GM21786 (cell line): ENCODE measurements around the gene MAP2K5.
"Not testable (repeated sequence)": the region's sequence is repeated elsewhere in the genome, so short reads cannot be mapped to it uniquely, and the experiment has no call there.

Source experiments
- ATAC-seq: cut with Tn5 transposase; IDR thresholded peaks from one replicate; pipeline ENCODE4 v1.9.1; 2021; ENCODE audit not compliant: unreplicated experiment

The MAP2K5 gene

GRCh38 chr15:67652586-67652985 is 110.1 kb downstream of the MAP2K5 start:
- no peak for ATAC-seq

- no peak for ATAC-seq
These were observed 117.9 kb downstream of the MAP2K5 start for GRCh38 chr15:67660446-67660845.

- ATAC-seq: no peak
These were observed 118.5 kb downstream of the MAP2K5 start for GRCh38 chr15:67660874-67661606.

DNA sequence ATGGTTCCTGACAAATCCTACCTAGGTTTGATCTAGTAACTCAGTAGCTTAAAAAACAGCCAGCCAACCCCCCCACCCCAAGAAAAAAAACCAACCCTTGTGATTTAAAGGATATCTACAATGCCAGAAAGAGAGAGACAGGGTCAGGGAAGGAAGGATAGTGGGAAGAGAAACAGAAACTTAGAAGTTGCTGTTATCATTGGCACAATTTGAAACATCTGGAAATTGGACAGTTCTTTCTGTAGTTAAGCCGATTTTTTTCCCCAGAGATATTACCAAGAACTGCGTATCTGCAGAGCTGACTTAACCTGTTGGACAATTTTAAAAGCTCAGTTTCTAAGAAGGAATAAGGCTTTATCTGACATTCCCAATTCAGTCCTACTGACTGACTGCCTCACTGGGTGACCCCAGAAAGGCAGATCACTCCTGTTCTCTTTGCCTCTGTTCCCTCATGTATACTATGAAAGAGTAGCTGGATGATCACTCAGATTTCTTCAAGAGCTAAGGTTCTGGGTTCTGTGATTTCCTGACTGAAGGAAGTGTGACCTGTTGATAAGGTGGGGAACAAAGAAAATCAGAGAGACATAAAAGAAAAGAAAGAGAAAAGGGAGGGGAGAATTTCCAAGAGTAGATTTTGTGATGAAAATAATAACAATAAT is 128.3 kb downstream of the MAP2K5 start:
- no peak for ATAC-seq

GRCh38 chr15:67672834-67673233 is 130.3 kb downstream of the MAP2K5 start:
- not testable (repeated sequence) for ATAC-seq

- no peak for ATAC-seq
These were observed 132.5 kb downstream of the MAP2K5 start for GRCh38 chr15:67674983-67675382.

DNA sequence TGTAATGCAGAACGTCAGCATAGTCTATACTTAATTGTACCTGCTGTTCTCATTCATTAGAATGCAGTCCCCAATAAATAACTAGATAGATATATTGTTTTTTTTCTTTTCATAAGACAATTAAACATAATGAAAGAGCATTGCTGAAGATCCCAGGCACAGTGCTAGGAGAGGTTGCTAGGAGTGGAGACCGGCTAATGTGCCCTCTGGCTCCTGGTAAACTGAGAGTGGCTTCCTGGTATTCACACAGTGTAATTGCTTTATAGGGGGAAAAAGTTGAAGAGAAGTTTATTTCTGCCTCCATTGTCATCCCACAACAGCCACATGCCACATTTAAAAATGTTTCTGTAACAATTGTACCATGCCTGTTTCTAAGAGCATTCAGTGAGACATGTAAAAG is 135.6 kb downstream of the MAP2K5 start:
- no peak for ATAC-seq

DNA sequence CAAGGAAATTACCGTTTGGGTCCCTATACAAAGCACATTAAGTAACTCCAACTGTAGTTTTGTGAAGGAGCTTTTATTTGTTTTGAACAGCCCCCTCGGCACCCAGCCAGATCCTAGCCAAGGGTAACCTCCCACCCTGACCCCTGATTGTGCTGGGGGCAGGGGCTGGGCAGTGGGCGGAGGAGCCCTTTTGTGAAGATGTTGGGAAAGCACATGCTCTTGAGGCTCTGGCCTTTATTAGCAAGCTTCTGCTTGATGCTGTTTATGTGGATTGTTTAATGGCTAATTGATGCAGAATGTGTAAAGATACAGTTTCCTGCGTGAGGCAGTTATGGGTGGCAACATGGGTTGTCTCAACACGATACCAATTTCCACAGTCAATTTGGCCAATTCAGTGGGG is 136.5 kb downstream of the MAP2K5 start:
- ATAC-seq: no peak

GRCh38 chr15:67680641-67681040 is 138.1 kb downstream of the MAP2K5 start:
- ATAC-seq: no peak

DNA sequence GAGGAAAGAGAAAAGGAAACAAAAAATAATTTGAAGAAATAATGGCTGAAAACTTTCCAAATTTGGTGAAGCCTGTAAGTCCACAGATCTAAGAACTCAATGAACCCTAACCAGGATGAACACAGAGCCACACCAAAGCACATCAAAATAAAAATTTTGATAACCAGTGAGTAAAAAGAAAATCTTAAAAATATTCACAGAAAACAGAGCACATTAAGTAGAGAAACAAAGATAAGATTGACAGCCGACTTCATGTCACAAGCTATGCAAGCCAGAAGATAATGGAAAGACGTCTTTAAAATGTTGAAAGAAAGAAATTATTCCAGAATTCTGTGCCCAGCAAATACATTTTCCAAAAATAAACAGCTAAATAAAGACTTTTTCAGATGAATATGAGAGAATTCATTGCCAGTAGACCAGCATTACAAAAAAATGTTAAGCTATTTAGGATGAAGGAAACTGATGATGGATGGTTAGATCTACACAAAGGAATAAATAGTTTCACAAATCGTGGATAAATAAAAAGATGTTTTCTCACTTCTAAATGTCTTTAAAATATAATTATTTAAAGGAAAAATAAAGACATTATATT is 142.6 kb downstream of the MAP2K5 start:
- no peak for ATAC-seq

DNA sequence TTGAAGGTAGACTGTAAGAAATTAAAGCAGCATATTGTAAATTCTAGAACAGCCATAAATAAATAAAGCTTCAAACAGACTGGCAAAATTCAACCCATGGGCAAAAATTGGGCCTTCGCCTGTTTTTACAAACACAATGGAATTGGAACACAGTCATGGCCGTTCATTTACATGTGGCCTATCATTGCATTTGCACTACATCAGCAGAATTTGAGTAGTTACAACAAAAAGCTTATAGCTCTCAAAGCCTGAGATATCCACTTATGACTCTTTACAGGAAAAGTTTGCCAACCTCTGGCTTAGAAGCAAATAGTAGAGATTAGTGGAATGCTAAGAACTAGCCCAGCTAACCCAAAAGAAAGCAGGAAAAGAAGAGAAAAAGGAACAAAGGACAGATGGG is 143.2 kb downstream of the MAP2K5 start:
- ATAC-seq: no peak

DNA sequence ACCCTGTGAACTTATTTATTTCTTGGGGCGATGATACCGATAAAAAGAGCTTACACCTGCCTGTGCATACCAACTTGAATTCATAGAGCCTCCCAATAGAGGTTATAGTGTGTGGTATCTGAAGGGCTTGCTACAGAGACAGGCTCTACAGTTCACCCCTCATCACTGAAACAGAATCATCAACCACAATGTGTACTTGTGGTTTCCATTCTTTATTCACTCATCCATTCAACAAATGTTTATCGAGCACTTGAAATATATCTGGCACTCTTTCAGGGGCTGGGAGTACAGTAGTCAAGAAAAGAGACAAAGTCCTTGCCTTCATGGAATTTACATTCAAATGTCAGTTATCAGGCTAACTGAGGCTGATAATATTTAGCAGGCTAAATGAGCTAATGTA is 148.4 kb downstream of the MAP2K5 start:
- no peak for ATAC-seq

DNA sequence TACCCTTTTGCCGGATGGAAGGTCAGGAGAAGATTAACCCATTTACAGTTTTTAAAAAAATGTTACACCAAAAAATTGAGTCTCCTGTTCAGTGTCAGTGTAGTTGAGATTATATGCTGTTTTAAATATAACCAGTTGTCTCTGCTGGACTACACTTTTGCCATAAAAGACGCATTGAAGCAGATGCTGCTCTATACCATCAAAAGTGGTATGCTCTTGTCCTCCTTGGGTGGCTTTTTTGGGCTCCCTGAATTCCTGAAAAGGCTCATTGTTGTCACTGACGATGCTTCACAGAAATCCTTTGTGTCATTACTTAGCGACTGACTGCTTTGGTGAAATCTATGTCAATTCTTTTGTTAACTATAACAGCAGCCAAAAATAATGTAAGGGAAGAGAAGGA is 148.9 kb downstream of the MAP2K5 start:
- ATAC-seq: no peak

DNA sequence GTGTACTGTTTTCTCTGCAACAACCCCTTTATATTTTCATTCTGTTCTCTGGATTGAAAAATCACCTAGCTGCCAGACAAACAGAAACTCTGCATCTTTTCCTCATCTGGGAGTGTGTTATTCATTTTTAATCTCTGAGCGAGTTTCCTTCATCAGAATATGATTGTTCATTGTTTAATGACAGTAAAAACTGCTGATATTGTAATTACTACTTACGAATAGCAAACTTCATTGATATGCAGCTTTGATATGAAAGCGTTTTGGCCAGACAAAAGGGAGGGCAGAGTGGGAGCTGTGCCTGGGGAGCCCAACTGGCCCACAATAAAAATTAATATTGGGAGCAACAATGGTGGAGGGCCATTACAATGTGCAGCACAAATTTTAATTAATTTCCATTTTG is 150.1 kb downstream of the MAP2K5 start:
- ATAC-seq: no peak

DNA sequence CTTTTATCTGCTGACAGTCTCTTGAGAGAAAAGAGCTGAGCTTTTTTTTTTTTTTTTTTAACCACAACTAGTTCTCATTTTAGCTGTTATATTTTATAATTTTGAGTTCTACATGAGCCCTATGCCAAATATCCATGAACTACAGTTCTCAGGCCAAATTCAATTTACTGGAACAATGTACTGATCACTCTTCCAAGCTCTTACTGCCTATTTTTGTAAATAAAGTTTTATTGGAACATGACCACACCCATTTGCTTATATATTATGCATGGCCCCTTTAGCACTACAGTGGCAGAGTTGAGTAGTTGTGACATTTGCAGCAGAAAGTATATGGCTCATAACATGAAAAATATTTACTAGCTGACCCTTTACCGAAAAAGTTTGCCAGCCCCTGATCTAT is 153.6 kb downstream of the MAP2K5 start:
- ATAC-seq: no peak

GRCh38 chr15:67700023-67700422 is 157.5 kb downstream of the MAP2K5 start:
- ATAC-seq: no peak

DNA sequence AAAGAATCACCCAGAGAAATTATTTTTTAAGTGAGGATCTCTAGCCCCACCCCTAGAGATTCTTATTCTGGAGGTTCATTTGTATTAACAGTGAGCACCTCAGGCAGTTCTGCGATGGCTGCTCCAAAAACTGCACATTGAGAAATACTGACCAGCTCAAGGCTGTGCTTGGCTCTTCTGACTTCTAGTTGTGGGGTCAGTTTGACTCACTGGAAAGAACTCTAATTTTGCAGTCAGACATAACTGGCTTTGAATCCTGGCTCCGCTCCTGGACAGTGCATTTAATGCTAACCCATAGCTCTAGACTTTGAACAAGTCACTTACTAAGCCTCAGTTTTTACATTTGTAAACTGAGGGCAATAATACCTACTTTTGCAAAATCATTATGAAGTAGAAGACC is 159.2 kb downstream of the MAP2K5 start:
- no peak for ATAC-seq

- no peak for ATAC-seq
These were observed 165.2 kb downstream of the MAP2K5 start for GRCh38 chr15:67707520-67708283.

DNA sequence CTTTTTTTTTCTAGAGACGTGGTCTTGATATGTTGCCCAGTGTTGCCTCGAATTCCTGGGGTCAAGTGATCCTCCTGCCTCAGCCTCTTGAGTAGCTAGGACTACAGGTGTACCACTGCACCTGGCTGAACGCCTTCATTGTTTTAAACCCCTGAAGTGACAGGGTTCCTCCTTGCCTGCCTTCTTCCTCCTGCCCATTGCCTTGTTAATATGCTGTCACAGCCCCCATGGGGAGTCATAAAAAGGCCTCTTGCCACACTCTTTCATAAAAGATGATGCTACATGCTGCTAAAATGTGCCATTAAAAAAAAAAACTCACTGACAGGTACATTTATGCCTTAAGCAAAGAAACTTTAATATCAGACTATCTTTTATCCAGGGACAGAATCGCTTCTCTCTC is 166.0 kb downstream of the MAP2K5 start:
- no peak for ATAC-seq

DNA sequence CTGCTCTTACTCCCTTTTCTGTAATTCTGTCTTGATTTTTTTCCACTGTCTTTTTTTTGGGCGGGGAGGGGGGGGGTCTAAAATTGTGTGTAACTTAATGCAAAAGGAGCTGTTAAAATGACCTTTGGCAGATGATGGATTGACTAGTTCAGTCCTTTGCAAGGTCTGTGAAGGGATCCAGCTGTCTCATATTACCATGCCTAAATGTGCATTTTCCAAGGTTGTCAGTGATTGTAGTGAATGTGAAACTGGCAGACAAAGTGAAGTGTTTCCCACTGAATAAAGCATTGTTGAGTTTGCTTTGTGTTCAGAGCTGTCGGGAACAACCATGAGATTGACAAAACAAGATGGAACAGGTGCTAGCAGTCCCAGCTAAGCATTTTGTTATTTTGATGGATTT is 172.7 kb downstream of the MAP2K5 start:
- ATAC-seq: no peak

DNA sequence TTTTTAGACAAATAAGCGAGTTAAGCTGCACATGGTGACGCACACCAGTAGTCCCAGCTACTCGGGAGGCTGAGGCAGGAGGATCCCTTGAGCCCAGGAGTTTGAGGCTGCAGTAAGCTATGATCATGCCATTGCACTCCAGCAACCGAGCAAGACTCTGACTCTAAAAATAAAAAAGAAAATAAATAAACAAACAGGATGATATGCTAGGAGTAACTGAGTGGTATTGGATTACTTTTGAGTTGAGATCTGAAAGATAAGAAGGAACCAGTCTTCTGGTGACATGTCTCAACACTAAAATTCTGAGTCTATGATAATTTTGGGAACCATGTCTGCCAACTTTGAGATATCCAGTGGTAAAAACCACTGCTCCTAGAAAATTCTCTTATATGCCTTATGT is 173.7 kb downstream of the MAP2K5 start:
- no peak for ATAC-seq

GRCh38 chr15:67717776-67718175 is 175.3 kb downstream of the MAP2K5 start:
- ATAC-seq: no peak
